GM12801 (cell line): ENCODE results near the gene TRIM5.

ENCODE experiments used
- CTCF ChIP-seq: IDR thresholded peaks from one replicate; pipeline ENCODE4 v1.5.1; 2011; ENCODE audit warnings: control low read depth; ENCODE audit not compliant: insufficient read length; ENCODE audit errors: extremely low read depth

TRIM5 gene

GRCh38 chr11:5684646-5685362 lies at the start of gene TRIM5:
TRIM5 (minus strand) TSS chr11:5685074; CDS start chr11:5680177, 4,897 bp downstream.
- TF ChIP-seq CTCF, result no peak

GRCh38 chr11:5727691-5728090 lies 42.8 kb upstream of the TRIM5 start:
- TF ChIP-seq CTCF, result no peak

- TF ChIP-seq CTCF, result no peak
These were observed 41.5 kb upstream of the TRIM5 start for GRCh38 chr11:5726351-5726750.

- TF ChIP-seq CTCF, result no peak
These were observed 37.7 kb upstream of the TRIM5 start for GRCh38 chr11:5722622-5723021.

- no peak for TF ChIP-seq CTCF
These were observed 35.0 kb upstream of the TRIM5 start for GRCh38 chr11:5719703-5720495.

GRCh38 chr11:5713695-5714094 lies 28.8 kb upstream of the TRIM5 start:
- TF ChIP-seq CTCF, result no peak

- no peak for TF ChIP-seq CTCF
These were observed 27.6 kb upstream of the TRIM5 start for GRCh38 chr11:5712507-5712906.
